GM12891 (cell line): ENCODE data around the gene SLC44A3.

Source experiments
- DNase-seq: peaks from one replicate; pipeline ENCODE4 v3.0.0; 2011; ENCODE audit warnings: low spot score; ENCODE audit not compliant: insufficient read length
- FAIRE-seq: peaks from 2 replicates; lab custom pipeline; 2011; peaks lifted over from hg19 to GRCh38; lab: Jason Lieb, UNC
- PAX5 ChIP-seq: IDR thresholded peaks from 2 replicates; pipeline ENCODE4 v1.6.1; 2011; ENCODE audit warnings: low read length, moderate library complexity, mild to moderate bottlenecking; ENCODE audit not compliant: insufficient read depth, severe bottlenecking
- POLR2A ChIP-seq: IDR thresholded peaks from 2 replicates; pipeline ENCODE4 v1.6.1; 2011; ENCODE audit warnings: low read depth, low read length, control low read depth
- POLR2AphosphoS5 ChIP-seq: IDR thresholded peaks from 2 replicates; pipeline ENCODE4 v1.6.1; 2011; ENCODE audit warnings: low read depth, low read length, control low read depth
- POU2F2 ChIP-seq: IDR thresholded peaks from 2 replicates; pipeline ENCODE4 v1.6.1; 2011; ENCODE audit warnings: low read depth, mild to moderate bottlenecking, control low read depth, low read length, moderate library complexity
- SPI1 ChIP-seq: IDR thresholded peaks from 2 replicates; pipeline ENCODE4 v1.6.1; 2011; ENCODE audit warnings: low read depth, low read length, control low read depth
- TAF1 ChIP-seq: IDR thresholded peaks from 2 replicates; pipeline ENCODE4 v1.6.1; 2011; ENCODE audit warnings: low read depth, low read length, control low read depth

The SLC44A3 gene

DNA sequence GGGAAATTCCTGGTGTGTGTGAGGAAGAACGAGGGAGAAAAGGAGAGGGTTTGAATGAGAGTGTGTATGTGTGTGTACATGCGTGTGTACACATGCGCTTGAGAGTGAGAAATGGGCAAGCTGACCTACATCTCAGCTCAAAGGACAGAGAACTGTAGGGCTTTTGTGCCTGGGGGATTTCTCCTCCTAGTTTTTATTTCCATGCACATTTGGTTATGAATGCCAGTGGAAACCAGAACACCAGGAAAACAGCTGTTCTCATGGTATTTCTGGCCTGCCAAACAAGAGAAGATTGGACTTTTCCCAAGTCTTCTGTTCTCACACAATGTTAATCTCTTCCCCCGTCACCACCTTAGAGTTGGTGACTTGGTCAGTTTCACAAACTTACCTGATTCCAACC lies 45.2 kb downstream of the SLC44A3 start:
- DNase-seq (no peak), FAIRE-seq (no peak)
- TF ChIP-seq TAF1 (no peak), POLR2A (no peak), PAX5 (no peak), SPI1 (no peak)

DNA sequence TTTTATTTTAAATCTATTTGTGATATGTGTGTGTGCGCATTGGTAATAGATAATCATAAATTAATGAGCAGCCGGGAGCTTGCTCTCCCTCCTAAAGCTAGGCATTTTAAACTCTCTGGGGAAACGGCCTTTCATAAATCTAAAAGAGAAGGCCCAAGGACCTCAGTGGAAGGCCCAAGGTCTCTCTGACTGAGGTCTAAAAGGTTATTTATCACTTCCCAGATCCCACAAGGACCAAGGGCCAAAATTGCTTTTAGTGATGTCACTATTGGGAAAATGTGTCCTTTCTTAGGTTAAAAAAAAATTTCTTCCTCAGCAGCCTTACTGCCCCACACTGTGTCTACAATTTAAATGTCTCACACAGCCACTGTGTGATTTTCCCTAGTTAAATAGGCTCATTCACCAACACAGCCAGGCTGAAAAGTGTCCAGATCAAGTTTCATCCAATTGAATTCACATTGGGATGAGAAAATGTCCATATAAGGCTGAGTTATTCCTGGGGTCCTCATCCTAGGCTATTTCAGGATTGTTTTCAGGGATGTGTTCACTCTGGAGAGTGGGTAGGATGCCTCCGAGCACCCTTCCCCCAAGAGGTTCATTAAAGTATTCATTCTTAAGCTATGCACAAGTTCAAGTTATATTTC lies 46.1 kb downstream of the SLC44A3 start:
- DNase-seq (no peak), FAIRE-seq (no peak)
- TF ChIP-seq POU2F2 (no peak), SPI1 (no peak), TAF1 (no peak), POLR2A (no peak), POLR2AphosphoS5 (no peak), PAX5 (no peak)

DNA sequence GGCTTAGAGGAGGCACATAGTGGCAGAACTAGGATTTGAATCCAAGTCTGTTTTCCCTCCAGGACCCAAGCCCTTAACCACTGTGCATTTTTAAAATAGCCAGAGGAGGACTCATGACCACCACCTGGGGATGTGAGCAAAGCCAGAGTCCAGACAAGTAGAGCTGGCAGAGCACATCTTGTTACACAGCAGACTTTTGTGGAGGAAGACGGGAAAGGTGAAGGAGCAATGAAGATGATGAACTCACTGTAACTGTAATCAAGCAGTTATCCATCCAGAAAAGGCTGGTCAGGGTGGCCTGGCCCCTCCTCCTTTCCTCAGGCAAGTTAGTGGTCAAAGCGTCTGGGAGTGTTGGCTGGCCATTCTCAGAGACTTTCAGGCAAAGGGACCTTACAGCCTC lies 50.9 kb downstream of the SLC44A3 start:
- DNase-seq = no peak
- FAIRE-seq = no peak
- TF ChIP-seq POU2F2 = no peak
- TF ChIP-seq POLR2A = no peak
- no peak for TF ChIP-seq PAX5
- TF ChIP-seq TAF1 = no peak
- no peak for TF ChIP-seq SPI1
- no peak for TF ChIP-seq POLR2AphosphoS5

DNA sequence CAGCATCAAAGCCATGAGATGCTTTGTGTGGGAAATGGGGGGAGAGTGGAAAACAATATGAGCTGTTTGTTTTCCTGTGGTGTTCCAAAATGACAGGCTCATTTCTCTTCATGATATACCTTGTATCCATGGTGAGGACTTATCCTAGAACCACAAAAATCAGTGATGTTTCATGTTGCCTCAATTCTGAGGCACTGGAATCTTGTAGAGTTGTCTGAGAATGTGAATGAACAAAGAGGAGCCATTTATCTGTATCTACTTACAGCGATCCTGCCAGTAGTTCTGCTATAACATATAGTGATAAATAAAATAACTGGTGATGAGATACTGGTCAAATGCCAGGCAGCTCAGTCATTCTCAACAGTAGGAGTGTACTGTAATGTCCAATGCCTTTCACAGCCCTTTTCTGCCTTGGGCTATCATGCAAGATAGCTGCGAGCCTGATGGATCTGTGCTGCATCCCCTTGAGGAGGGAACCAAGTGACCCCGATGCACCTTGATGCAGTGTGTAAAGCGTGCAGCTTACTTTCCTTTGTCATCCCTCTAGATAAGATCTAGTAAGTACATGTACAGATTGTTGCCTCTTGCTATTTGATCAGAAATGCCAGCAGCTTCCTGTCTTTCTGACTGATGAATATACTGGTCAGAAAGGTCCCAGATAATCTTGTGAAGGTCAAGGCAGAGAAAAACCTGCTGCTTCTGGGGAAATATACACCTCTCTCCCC lies 52.8 kb downstream of the SLC44A3 start:
- DNase-seq (no peak), FAIRE-seq (no peak)
- TF ChIP-seq PAX5 (no peak), SPI1 (no peak), POLR2AphosphoS5 (no peak), POU2F2 (no peak), POLR2A (no peak), TAF1 (no peak)

DNA sequence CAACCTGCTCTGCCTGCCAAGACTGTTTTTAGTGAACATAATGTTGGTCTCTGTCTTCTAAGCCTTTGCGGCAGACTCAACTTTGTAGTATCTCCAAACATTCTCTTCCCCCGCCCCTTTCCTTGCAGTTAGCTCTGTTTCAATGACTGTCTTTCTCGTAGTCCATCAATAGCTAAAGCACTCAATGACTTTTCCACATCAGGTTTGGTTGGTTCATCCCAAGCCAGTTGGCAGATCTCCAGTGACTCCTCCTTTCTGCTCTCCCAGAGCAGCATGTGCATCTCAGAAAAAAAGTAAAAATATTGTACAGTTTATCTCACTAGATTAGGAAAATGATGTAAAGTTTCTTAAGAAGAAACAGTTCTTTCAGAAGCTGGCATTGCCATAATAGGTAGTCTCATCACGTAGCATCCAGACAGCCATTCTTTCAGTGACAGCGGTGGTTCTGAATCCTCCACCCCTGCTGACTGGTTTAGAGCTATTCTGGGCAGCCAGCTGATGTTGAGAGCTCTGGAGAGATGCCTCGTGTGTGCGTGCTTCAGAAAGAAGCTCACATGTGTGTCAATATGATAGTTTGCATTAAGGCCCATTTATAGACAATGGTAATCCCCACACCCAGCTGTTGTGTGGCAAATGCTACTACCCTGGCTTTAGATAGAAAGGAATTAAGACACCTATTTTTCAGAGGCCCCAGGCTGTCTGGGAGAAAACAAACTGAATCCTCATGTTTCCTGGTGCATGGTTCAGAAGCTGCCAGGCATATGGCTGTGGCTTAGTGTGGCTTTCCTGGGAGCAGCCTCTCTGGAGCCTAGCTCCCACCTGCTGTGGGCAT lies 53.6 kb downstream of the SLC44A3 start:
- DNase-seq (no peak), FAIRE-seq (no peak)
- TF ChIP-seq POLR2AphosphoS5 (no peak), TAF1 (no peak)

DNA sequence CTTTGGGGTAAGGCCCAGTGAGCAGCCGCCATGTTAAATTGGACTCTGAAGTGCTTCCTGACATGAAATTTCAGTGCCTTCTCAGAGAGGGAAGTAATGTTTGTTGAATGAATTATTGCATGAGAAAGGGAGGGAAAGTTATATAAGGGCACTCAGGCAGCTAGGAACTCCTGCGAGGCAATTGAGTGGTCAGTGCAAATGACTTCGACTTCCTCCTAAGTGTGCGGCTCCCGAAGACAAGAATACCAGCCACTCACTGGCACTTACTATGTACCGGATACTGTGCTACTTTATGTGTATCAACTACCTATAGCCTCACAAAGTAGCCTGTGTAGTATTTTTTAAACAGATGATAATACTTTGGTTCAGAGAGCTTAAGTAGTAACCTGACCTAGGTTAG lies 54.3 kb downstream of the SLC44A3 start:
- TF ChIP-seq POU2F2 (no peak), SPI1 (no peak), PAX5 (no peak), POLR2A (no peak), TAF1 (no peak), POLR2AphosphoS5 (no peak)
- FAIRE-seq = no peak
- no peak for DNase-seq

DNA sequence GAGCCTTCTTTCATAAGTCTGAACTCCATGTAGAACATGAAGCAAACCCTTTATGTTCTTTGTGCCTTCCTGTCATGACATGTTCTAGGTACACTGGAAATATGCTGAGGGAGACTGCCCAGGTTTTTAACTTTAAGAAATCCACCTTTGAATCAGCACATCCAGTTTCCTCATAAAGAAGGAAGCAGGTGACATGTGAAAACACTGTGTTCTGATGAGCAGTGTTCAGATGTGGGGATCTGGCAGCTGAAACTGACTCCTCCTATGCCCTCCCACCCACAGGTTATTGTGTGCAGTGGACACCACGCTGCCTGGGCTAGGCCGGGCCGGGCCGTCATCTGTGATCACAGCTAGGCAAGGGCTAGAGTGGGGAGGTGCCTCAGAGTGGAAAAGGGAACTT lies 55.6 kb downstream of the SLC44A3 start:
- no peak for FAIRE-seq
- TF ChIP-seq POLR2AphosphoS5 (no peak), POU2F2 (no peak), SPI1 (no peak), POLR2A (no peak), TAF1 (no peak), PAX5 (no peak)

DNA sequence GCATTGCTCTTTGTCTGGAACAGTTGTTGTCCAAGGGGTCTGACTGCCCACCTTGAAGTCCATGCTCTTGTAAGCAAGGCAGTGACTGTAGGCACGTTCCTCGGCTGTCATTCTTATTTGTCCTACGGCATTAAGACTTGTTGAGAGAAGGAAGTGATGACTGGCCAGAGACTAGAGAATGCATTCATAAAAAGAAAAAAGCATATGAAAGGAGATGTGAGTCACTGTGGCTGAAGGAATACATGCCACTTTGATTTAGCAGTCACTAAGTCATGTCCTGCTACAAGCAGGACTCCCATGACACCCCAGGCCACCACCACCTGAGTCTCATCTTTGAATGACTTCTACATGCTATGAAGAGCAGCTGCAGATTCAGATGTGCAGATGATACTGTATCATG lies 56.2 kb downstream of the SLC44A3 start:
- FAIRE-seq (no peak), DNase-seq (no peak)
- TF ChIP-seq PAX5 (no peak), TAF1 (no peak), SPI1 (no peak), POLR2A (no peak), POLR2AphosphoS5 (no peak), POU2F2 (no peak)

More for the DNA sequence above, 55.6 kb downstream of the SLC44A3 start:
- no peak for DNase-seq

DNA sequence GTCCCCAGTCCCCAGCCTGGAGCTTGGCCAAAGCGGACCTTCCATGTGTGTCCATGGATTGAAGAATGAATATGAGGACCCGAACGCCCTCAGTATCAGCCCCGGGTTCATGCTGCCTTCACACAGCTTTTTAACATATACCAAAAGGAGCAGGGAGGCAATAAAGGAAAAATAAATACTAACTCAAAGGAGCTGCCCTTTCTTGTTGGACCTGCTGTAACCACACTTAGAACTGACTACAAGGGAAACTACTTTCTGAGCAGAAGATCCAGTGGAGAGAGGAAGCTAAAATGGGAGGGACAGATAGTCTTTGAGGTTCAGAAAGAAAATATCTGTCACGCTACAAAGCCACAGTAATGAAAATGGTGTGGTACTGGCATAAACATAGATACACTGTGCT lies 58.2 kb downstream of the SLC44A3 start:
- no peak for FAIRE-seq
- no peak for TF ChIP-seq TAF1
- TF ChIP-seq POLR2A = no peak
- no peak for DNase-seq
